ENCODE measurements around the gene DLG2.

The DLG2 gene

GRCh38 chr11:84022695-84023094, 1604.4 kb downstream of the DLG2 start:
- no peak for DNase-seq (ENCODE audit: low read depth, low spot score)
- TF ChIP-seq, protein P1, sequence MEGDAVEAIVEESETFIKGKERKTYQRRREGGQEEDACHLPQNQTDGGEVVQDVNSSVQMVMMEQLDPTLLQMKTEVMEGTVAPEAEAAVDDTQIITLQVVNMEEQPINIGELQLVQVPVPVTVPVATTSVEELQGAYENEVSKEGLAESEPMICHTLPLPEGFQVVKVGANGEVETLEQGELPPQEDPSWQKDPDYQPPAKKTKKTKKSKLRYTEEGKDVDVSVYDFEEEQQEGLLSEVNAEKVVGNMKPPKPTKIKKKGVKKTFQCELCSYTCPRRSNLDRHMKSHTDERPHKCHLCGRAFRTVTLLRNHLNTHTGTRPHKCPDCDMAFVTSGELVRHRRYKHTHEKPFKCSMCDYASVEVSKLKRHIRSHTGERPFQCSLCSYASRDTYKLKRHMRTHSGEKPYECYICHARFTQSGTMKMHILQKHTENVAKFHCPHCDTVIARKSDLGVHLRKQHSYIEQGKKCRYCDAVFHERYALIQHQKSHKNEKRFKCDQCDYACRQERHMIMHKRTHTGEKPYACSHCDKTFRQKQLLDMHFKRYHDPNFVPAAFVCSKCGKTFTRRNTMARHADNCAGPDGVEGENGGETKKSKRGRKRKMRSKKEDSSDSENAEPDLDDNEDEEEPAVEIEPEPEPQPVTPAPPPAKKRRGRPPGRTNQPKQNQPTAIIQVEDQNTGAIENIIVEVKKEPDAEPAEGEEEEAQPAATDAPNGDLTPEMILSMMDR (IDR thresholded peaks at IDR 0.05; ENCODE audit: low read depth, low read length) = no peak
- H3K4me3 ChIP-seq (ENCODE audit: low read depth, low read length) = no peak overlapping the region
- in situ Hi-C loops (cut with HindIII; ENCODE audit: low sequenced_read_pairs) = no loop called here

- in situ Hi-C loops (cut with HindIII; ENCODE audit: low sequenced_read_pairs) = no loop called here
- no peak overlapping the region for H3K4me3 ChIP-seq (ENCODE audit: low read depth, low read length)
- DNase-seq (ENCODE audit: low read depth, low spot score) = peak; percentile 9
- TF ChIP-seq, protein P1 (IDR thresholded peaks at IDR 0.05; ENCODE audit: low read depth, low read length) = no peak
Measured at GRCh38 chr11:84022201-84022600, 1604.9 kb downstream of the DLG2 start.

GRCh38 chr11:84021291-84021690, 1605.9 kb downstream of the DLG2 start:
- no peak overlapping the region for H3K4me3 ChIP-seq (ENCODE audit: low read depth, low read length)
- no peak for DNase-seq (ENCODE audit: low read depth, low spot score)
- in situ Hi-C loops (cut with HindIII; ENCODE audit: low sequenced_read_pairs) = no loop called here
- TF ChIP-seq, protein P1 (IDR thresholded peaks at IDR 0.05; ENCODE audit: low read depth, low read length) = no peak

DNA sequence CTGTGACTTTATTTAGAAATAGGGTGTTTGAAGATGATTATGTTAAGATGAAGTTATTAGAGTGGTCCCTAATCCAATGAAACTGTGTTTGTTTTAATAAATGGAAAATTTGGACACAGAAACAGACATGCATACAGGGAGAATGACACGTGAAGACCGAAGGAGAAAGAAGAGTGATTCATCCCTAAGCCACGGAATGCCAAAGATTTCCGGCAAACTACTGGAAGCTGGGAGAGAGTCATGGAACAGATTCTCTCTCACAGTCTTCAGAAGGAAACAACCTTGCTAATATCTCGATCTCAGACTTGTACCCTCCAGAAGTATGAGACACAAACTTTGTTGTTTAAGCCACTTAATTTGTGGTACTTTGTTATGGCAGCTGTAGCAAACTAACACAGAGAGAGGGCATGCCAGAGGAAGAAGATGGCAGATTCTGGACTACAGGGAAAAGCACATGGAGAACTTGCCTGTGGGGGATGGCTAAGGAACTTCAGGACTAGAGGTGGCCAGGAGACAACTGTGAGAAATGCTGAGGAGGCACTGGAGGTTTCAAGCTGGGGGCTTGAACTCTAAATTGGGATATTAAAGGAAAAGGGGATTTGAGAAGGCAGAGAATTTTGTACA, 1607.5 kb downstream of the DLG2 start:
- H3K4me3 ChIP-seq (ENCODE audit: low read depth, low read length) = no peak overlapping the region
- TF ChIP-seq, protein P1 (IDR thresholded peaks at IDR 0.05; ENCODE audit: low read depth, low read length) = no peak
- peak; percentile 74 for DNase-seq (ENCODE audit: low read depth, low spot score)
- in situ Hi-C loops (cut with HindIII; ENCODE audit: low sequenced_read_pairs) = no loop called here

- TF ChIP-seq, protein P1 (IDR thresholded peaks at IDR 0.05; ENCODE audit: low read depth, low read length) = no peak
- no peak overlapping the region for H3K4me3 ChIP-seq (ENCODE audit: low read depth, low read length)
- in situ Hi-C loops (cut with HindIII; ENCODE audit: low sequenced_read_pairs) = no loop called here
- no peak for DNase-seq (ENCODE audit: low read depth, low spot score)
Measured at GRCh38 chr11:84014539-84014938, 1612.6 kb downstream of the DLG2 start.

DNA sequence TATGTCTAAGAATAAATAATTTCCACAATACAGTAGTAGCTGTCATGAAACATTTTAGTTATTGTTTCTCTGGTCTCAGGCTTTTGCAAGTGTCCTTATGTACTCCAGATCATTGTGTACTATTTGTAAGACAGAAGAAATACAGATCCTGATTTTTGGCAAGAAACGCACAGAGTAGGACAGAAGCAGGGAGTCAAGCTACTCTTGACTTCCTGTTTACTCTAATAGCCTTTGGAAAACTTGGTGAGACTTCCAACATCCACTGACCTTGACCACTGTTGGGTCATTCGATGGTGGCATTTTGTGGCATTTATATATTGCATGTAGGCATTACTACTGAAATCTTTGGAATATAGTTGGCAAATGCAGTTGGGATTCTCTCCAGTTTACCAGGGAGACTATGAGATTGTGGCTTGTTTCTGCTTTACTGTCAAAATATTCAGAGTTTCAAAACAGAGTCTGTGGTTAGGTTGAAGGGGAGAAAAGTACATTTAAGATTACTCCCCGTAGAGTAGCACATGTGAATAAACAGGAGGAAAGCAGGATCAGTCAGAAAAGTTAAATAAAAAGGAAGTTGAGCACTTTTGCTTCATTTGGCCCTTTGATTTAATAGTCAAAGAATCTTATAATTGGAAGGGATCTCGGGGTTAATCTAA, 1614.8 kb downstream of the DLG2 start:
- TF ChIP-seq, protein P1 (IDR thresholded peaks at IDR 0.05; ENCODE audit: low read depth, low read length) = no peak
- DNase-seq (ENCODE audit: low read depth, low spot score) = peak; percentile 24
- in situ Hi-C loops (cut with HindIII; ENCODE audit: low sequenced_read_pairs) = no loop called here
- H3K4me3 ChIP-seq (ENCODE audit: low read depth, low read length) = no peak overlapping the region

Measured in astrocyte of the spinal cord (primary cell).